ENCODE results near the gene CAV3.
"Not testable (repeated sequence)": the region's sequence is repeated elsewhere in the genome, so short reads cannot be mapped to it uniquely, and the experiment has no call there.

CAV3 gene

DNA sequence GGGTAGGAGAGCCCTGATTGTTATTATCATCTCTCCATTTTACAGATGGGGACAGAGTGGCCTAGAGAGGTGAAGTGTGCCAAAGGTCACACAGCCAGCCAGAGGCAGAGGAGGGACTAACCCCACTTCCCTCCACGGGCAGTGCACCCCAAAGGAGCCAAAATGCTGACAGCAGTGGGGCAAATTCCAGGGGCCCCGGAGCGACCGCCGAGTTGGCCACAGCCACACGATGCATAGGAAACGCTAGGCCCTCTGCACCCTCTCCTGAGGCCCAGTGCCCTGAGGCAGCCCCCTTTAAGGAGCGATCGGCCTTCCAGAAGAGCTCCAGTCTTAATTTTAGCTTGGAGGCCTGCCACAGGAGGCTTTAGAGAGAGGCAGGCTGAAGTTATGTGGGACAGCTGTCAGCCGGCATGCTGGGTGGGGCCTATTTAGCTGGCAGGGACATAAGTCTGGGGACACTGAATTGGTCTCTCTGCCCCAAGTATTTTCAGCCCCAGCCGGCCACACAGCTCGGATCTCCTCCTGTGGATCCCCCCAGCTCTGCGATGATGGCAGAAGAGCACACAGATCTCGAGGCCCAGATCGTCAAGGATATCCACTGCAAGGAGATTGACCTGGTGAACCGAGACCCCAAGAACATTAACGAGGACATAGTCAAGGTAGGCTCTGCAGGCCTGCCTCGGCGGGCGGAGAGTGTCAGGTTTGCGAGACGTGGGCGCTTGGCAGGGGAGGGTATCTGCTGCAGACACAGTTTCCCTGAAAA, at the start of gene CAV3:
TSS of gene CAV3 (plus strand) at position 471 of the 763 bp plus-strand sequence. CDS start at position 546, 75 bp downstream.
- peak; percentile 77 for DNase-seq

DNA sequence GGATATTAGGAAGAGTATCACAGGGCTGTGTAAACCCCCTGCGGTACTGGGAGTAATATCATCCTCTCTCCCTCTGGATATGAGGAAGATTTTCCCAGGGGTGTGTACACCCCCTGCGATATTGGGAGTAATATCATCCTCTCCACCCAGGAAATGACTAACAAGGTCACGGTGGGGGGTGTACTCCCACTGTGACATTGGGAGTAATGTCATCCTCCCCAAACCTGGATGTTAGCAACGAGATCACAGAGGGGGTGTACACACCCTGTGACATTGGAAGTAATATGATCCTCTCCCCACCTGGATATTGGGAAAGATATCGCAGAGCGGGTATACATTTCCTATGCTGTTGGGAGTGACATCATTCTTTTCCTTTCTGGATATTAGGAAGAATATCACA, 48.6 kb upstream of the CAV3 start:
- DNase-seq, result not testable (repeated sequence)

GRCh38 chr3:8691295-8691694, 42.3 kb upstream of the CAV3 start:
- DNase-seq, result not testable (repeated sequence)

DNA sequence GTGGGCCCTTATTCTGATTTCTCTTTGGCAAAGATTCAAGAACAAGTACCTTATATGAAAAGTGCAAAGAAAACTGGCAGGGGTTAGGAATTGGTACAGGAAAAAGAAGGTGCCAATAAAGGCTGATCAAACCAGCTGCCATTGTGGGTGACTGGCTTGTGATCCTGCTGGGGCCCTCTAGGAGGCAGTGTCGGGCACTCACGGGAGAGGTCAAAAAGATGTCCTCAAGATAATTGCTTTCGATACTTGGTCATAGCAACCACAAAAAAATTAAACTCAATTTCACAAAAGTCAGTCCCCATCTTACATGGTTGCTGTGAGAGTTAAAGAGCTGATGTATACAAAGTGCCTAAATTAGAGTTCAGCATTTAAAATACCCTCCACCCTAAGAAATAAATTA, 31.0 kb upstream of the CAV3 start:
- no peak for DNase-seq

DNA sequence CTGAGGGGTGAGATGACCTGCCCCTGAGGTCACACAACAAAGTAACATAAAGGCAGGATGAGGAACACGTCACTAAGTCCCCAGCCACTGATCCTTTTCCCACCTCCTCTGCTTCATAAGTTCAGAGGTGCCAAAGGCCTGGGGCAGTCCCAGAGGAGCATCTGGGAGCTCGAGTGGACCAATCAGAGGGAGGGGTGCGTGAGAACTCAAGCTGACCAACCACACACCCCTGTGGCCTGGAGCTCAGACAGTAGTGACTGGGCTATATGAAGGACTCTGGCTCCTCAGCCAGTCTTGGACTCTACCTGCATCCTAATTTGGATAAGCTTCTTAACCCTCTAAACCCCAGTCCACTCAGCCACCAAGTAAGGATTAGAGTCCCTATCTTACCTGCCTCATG, 28.0 kb upstream of the CAV3 start:
- no peak for DNase-seq

- DNase-seq, result no peak
These were observed 24.3 kb upstream of the CAV3 start for GRCh38 chr3:8709287-8709686.

DNA sequence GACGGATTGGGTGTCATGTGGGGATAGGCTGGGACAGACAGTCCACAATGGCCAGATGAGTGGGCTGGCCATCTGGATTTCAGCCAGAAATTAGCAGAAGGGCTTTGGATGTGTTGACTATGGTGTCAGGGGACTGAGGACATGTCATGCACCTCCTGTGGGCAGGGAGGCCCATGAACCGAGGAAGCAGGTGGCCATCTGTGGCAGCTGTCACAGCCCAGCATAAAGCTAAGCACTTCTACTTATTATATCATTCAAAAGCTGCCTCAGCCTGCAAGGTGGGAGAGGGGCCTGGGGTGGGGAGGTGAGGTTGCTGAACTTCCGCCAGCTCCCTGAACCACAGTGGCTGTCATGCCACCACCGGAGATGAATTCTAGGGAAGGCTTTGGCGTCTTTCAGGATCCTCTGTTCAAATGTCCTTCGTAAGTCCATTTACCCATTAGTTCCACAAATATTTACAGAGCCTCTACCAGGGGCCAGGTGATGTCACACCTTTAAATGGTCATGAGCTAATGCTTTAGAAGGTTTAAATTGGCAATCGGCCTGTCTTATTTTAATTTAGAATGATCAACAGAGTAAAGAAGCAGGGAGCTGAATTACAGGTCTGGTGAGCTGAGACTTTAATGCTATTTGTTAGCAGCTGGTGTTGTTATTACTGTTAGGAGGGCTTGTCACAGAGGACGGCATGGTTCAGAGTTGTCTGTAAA, 23.6 kb upstream of the CAV3 start:
- no peak for DNase-seq

GRCh38 chr3:8712045-8712907, 21.3 kb upstream of the CAV3 start:
- DNase-seq, result peak; percentile 48

DNA sequence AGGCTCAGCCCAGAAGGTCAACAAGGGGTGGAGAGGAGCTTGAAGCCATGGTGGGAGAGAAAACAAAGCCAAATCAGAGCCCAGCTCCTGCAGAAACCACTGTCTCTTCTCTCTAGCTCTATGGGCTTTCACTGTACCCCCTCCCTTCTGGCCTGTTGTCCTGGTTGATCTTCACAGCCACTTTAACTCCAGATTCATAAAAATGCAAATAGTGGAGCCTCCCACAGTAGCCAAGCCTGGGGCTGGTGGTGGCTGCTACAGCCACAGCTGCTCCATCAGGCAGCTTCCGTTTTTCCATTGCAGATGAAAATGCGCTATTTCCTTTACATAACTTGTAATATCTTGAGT, 20.7 kb upstream of the CAV3 start:
- DNase-seq, result no peak

DNA sequence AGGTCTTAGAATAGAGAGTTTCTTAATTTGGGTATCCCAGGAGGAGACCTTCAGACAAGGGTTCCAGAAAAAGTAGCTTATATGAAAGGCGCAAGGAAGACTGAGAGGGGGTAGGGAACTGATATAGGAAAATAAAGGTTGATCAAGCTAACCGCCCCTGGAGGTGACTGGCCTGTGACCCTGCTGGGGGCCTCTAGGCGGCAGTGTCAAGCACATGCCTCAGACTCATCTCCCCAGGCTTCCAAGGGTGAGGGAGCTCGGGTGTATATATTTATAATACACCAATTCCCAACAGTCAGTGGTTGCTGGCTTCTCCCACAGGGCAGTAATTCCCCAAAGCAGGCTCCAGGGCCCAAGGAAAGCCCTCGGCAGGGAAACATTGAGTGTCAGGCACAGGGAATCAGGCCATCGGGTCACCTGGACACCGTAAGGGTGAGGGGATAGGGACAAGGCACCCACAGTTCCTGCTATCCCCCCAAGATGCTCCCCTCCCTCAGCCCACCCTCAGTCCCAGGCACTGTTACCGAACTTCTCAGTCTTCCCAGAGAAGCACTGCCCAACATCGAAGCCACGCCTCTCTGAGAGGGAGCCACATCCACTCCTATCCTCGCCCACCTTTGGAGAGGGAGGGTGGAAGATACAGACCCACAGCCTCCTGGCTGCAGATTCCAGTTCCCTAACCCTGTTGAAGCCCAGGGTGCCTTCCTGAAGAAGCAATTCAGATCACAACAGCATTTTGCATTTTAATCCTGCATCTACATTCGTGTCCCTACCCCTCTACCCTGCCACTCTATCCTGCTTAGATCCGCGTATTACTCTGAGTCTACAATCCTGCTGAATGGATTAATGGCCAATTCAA, 19.5 kb upstream of the CAV3 start:
- no peak for DNase-seq

DNA sequence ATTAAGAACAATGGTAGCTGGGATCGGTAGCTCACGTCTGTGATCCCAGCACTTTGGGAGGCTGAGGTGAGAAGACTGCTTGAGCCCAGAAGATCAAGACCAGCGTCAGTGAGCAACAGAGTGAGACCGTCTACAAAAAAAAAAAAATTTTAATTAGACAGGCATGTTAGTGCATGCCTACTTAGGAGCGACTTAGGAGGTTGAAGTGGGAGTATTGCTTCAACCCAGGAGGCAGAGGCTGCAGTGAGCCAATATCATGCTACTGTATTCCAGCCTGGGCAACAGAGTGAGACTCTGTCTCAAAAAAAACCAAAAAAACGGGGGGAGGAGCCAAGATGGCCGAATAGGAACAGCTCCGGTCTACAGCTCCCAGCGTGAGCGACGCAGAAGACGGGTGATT, 17.8 kb upstream of the CAV3 start:
- not testable (repeated sequence) for DNase-seq

- DNase-seq, result no peak
These were observed 10.8 kb upstream of the CAV3 start for GRCh38 chr3:8722808-8723207.

- no peak for DNase-seq
These were observed 10.0 kb upstream of the CAV3 start for GRCh38 chr3:8723612-8724011.

DNA sequence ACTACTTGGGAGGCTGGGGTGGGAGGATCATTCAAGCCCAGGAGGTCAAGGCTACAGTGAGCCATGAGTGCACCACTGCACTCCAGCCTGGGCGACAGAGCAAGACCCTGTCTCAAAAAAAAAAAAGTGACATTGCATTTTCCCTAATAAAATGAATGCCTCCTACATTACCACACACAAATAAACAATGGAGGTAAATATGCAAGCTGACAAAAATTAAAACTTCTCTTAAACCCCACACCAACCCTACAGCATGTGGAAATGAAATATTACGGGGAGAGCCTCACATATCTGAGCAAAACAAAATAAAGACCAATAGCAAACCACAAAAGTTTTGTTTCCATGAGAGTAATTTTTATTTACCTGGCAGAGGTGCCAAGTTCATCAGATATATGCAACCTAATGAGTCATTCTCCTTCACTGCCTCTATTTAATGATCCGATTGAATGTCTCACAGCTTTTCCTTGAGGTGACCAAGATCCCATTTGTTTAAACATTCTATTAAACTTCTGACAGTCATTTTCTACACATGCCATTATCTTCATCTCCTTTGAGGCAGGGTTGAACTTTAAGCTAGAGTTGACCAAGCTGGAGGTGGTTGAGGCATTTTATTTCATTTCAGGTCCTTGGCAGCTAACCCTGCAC, 9.4 kb upstream of the CAV3 start:
- DNase-seq, result no peak

DNA sequence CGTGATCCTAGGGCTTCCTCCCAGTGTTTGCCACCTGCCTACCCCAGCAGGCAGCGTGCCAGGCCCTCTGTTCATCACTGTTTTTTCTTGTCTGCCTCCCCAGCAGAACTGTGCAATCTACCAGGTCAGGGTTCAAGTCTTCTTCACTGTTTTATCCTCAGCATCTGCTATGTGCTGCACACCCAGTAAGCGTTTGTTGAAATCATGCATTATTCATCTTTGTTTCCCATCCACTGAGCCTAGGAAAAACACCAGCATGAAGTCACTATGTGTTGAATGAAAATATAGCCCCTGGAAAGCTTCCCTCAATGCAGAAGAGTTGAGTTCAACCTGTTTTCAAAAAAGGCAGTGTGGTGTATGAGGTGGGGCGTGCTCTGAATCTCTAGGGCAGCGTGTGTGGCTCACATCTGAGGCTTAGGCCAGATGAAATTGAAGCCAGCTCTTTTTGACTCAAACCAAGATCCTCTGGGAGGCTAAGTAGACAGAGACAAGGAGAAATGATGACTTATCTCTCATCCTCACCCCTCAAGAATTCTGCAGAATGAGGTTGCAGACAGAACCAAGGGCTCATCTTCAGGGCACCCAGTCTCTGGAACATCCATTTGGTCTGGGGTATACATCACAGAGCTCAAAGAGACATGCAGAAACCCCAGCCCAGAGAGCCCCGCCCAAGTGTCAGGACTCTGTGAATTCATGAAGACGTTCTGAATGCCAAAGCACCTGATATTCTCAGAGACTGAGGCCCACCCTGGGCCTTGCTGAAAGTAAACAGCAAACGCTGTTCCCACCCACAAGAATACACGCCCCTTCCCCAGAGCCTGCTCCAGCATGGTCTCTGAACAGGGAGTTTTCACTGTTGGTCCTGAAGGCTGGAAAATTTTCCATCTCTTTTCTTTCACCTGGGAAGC, 5.7 kb upstream of the CAV3 start:
- no peak for DNase-seq

GRCh38 chr3:8729479-8729878, 4.1 kb upstream of the CAV3 start:
- no peak for DNase-seq

DNA sequence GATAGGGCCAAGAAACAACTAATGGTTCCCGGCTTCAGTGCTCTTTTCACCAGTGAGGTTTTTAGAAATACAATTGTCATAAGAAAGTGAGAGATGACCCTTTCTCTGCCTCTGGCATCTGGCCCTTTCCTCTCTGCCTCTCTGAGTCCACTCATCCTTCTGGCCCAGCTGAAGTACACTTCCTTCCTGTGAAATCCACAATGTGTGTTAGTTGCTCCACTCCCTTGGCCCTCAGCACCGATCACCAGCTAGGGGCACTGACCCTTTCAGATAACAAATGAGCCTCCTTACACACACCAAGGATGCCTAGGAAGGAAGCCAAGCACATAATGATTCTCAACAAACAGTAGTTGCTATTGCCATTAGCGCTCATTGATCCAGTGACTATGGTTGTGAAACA, 2.9 kb upstream of the CAV3 start:
- DNase-seq, result no peak

- no peak for DNase-seq
These were observed 1.2 kb upstream of the CAV3 start for GRCh38 chr3:8732413-8732812.

GRCh38 chr3:8734137-8734878, 706 bp downstream of the CAV3 start:
- DNase-seq, result no peak

GRCh38 chr3:8734908-8735307, 1.3 kb downstream of the CAV3 start:
- DNase-seq, result no peak

Data from right hindlimb (tissue), 1 donor.